ES-I3 (cell line): ENCODE results near the gene CRYGC.

Source experiments
- H3K36me3 ChIP-seq: 2 replicates; pipeline ENCODE4 v1.6.1; 2013; ENCODE audit warnings: mild to moderate bottlenecking, low read length, control low read depth, moderate library complexity; ENCODE audit not compliant: insufficient read depth
- H3K4me1 ChIP-seq: 2 replicates; pipeline ENCODE4 v1.6.1; 2013; ENCODE audit warnings: mild to moderate bottlenecking, control low read depth, low read length; ENCODE audit not compliant: insufficient read depth
- H3K9ac ChIP-seq: 2 replicates; pipeline ENCODE4 v1.6.1; 2013; ENCODE audit warnings: low read depth, mild to moderate bottlenecking, low read length, moderate library complexity
- H3K9me3 ChIP-seq: 2 replicates; pipeline ENCODE4 v1.6.1; 2013; ENCODE audit warnings: mild to moderate bottlenecking, low read length, moderate library complexity; ENCODE audit not compliant: control insufficient read depth, insufficient read depth

Gene CRYGC

GRCh38 chr2:208129744-208130711 is at the start of gene CRYGC:
Gene CRYGC, minus strand, starts transcription at chr2:208129828. Its CDS starts 36 bp downstream, at chr2:208129792.
- Histone ChIP-seq H3K36me3 (no peaks in the 10 kb centered on the region), H3K9ac (no peak within 1 kb of the TSS), H3K9me3 (no peaks in the 10 kb centered on the region), H3K4me1 (no peaks in the 10 kb centered on the region)

GRCh38 chr2:208179028-208179609 is 49.5 kb upstream of the CRYGC start:
- no peak overlapping the region for H3K9ac ChIP-seq
- no peaks in the 10 kb centered on the region for H3K9me3 ChIP-seq
- 0 out of 2 replicates have a peak, but pooled peaks cover 3% of the 10 kb centered on the region for H3K4me1 ChIP-seq
- H3K36me3 ChIP-seq = no peaks in the 10 kb centered on the region

GRCh38 chr2:208175840-208176153 is 46.2 kb upstream of the CRYGC start:
- Histone ChIP-seq H3K9me3 (no peaks in the 10 kb centered on the region), H3K36me3 (no peaks in the 10 kb centered on the region), H3K9ac (no peak overlapping the region), H3K4me1 (0 out of 2 replicates have a peak, but pooled peaks cover 3% of the 10 kb centered on the region)

- H3K36me3 ChIP-seq = no peaks in the 10 kb centered on the region
- 0 out of 2 replicates have a peak, but pooled peaks cover 3% of the 10 kb centered on the region for H3K4me1 ChIP-seq
- H3K9me3 ChIP-seq = no peaks in the 10 kb centered on the region
- no peak overlapping the region for H3K9ac ChIP-seq
Observed at GRCh38 chr2:208175069-208175839, 45.6 kb upstream of the CRYGC start.

GRCh38 chr2:208174144-208174543 is 44.5 kb upstream of the CRYGC start:
- no peaks in the 10 kb centered on the region for H3K9me3 ChIP-seq
- H3K4me1 ChIP-seq = no peaks in the 10 kb centered on the region
- no peaks in the 10 kb centered on the region for H3K36me3 ChIP-seq
- no peak overlapping the region for H3K9ac ChIP-seq

- no peaks in the 10 kb centered on the region for H3K36me3 ChIP-seq
- no peak overlapping the region for H3K9ac ChIP-seq
- no peaks in the 10 kb centered on the region for H3K4me1 ChIP-seq
- H3K9me3 ChIP-seq = no peaks in the 10 kb centered on the region
Observed at GRCh38 chr2:208172125-208172524, 42.5 kb upstream of the CRYGC start.

- Histone ChIP-seq H3K4me1 (no peaks in the 10 kb centered on the region), H3K9me3 (no peaks in the 10 kb centered on the region), H3K36me3 (no peaks in the 10 kb centered on the region), H3K9ac (no peak overlapping the region)
Observed at GRCh38 chr2:208164951-208165755, 35.5 kb upstream of the CRYGC start.

- Histone ChIP-seq H3K36me3 (no peaks in the 10 kb centered on the region), H3K4me1 (no peaks in the 10 kb centered on the region), H3K9ac (no peak within 1 kb of the TSS), H3K9me3 (no peaks in the 10 kb centered on the region)
Observed at GRCh38 chr2:208163489-208163888, 33.9 kb upstream of the CRYGC start, which contains the start of gene CRYGA. Gene CRYGA, minus strand, starts transcription at chr2:208163589. Its CDS starts 33 bp downstream, at chr2:208163556.

- H3K36me3 ChIP-seq = no peaks in the 10 kb centered on the region
- no peaks in the 10 kb centered on the region for H3K4me1 ChIP-seq
- no peak overlapping the region for H3K9ac ChIP-seq
- H3K9me3 ChIP-seq = no peaks in the 10 kb centered on the region
Observed at GRCh38 chr2:208156439-208156838, 26.8 kb upstream of the CRYGC start.

GRCh38 chr2:208153156-208153555 is 23.5 kb upstream of the CRYGC start:
- H3K36me3 ChIP-seq = no peaks in the 10 kb centered on the region
- H3K9ac ChIP-seq = no peak overlapping the region
- no peaks in the 10 kb centered on the region for H3K9me3 ChIP-seq
- no peaks in the 10 kb centered on the region for H3K4me1 ChIP-seq

GRCh38 chr2:208150956-208151355 is 21.3 kb upstream of the CRYGC start:
- no peaks in the 10 kb centered on the region for H3K4me1 ChIP-seq
- H3K36me3 ChIP-seq = no peaks in the 10 kb centered on the region
- no peak overlapping the region for H3K9ac ChIP-seq
- H3K9me3 ChIP-seq = no peaks in the 10 kb centered on the region

GRCh38 chr2:208150094-208150493 is 20.5 kb upstream of the CRYGC start:
- Histone ChIP-seq H3K9ac (no peak overlapping the region), H3K36me3 (no peaks in the 10 kb centered on the region), H3K4me1 (no peaks in the 10 kb centered on the region), H3K9me3 (no peaks in the 10 kb centered on the region)

- Histone ChIP-seq H3K4me1 (no peaks in the 10 kb centered on the region), H3K9ac (no peak overlapping the region), H3K36me3 (no peaks in the 10 kb centered on the region)
Observed at GRCh38 chr2:208148803-208149202, 19.2 kb upstream of the CRYGC start.

GRCh38 chr2:208147759-208148158 is 18.1 kb upstream of the CRYGC start:
- no peak overlapping the region for H3K9ac ChIP-seq
- no peaks in the 10 kb centered on the region for H3K9me3 ChIP-seq
- H3K36me3 ChIP-seq = no peaks in the 10 kb centered on the region
- H3K4me1 ChIP-seq = peaks cover 4% of the 10 kb centered on the region

More at GRCh38 chr2:208148803-208149202, 19.2 kb upstream of the CRYGC start:
- H3K9me3 ChIP-seq = no peaks in the 10 kb centered on the region
